ENCODE measurements around the gene NELL1.

Gene NELL1

DNA sequence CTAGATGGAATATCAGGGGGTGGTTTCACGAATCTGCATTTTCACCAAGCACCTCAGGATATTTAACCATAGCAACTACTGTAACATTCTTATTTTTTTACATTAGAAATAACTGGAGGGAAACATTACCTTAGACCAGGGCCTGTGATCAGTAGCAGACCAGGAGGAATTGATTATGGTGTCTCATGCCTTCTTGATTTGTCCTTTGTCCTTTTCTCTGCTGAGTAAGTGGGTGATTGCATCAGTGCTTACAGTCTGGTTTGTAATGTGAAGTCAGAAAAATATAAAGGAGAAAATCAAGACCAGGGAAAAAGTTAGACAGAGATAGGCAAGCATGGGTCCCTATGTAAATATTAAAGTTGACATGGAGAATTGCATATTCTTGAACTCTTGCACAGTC lies 703.3 kb downstream of the NELL1 start:
- DNase-seq: no peak

DNA sequence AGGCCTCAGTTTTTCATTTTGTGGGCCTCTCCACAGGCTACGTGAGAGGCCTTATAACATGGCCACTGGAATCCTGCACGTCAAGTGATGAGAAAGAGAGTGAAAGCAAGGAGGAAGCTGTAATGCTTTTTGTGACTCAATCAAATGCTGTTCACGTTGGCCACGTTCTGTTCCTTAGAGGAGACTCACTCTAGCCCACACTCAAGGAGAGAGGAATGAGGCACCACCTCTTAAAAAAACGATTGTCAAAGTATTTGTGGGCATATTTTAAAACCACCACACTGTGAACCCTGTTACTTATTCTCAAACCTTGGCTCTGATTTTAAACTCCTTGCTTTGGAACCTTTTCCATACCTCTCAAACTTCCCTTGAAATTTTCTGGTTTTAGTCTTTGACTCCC lies 705.0 kb downstream of the NELL1 start:
- no peak for DNase-seq

DNA sequence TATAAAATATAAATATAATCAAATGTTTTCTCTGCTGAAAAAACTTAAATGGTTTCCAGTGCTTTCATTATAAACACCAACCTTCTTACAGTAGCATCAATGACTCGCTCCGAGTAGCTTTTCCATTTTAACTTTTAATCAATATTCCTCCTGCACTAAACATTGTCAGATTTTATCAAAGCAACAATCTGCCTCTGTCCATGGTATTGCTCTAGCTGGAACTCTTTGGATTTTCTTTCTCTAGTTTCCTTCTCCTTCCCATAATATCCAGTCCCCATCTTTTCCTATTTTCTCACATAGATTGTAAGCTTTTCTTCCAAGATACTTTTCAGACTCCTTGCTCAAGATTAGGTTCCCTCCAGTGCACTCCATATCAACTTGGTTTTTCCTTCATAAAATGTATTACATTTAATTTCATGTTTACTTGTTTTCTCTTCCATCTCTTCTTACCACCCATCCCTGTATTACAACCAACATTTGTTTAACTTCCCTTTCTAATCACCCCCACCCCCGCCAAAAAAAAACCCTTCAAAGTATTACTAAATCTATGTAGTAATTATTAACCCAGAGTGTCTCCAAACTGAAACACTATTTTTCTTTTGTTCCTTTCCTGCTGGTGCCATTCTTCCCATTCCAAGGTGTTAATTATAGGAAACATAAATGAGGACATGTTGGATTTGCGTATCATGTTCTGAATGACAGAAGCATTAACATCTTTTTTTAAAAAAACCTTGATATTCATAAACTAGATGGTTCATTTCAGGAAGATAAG lies 716.5 kb downstream of the NELL1 start:
- no peak for DNase-seq

DNA sequence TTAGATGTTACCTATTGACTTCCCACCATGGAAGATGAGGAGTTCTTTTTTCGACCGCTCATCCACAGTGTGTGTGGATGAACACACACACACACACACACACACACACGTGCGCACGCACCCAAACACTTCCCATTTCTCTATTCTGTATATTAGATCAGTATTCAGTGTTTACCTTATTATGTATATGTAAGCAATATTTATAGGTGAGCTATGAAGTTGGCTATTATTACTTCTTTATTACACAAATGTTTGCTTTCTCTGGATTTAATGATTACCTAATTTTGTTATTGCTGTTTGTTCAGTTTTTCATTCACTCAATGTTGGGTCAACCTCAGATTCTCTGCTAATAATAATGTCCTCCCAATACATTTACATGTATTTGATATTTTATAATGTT lies 721.0 kb downstream of the NELL1 start:
- no peak for DNase-seq

DNA sequence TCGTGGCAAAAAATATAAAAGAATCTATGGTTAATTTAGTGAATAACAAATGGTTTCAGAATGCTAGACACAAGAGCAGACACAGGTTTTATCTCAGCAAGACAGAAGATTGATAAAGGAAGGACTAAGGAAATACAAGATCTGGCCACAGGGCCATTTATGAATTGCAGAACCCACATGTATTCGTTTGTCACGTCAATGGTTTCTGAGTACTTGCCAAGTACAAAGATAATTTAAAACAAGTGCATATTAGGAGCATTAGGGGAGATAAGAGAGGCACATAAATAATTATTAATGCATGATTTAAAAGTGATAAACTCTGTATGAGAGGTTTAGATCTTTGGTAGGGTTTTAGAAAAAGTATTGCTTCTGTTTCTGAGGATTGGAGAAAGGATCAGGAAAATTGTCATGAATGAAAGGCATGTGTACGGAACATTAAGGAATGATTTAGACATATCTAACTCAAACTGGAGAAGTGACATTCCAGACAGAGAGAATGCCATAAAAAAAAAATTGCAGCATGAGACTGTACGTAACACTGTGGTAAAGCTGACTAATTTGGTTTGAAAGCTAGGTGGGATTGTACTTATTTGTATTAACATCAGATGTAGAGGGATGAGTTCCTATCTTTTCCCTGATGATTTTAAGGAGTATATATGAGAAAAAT lies 727.1 kb downstream of the NELL1 start:
- DNase-seq: no peak

DNA sequence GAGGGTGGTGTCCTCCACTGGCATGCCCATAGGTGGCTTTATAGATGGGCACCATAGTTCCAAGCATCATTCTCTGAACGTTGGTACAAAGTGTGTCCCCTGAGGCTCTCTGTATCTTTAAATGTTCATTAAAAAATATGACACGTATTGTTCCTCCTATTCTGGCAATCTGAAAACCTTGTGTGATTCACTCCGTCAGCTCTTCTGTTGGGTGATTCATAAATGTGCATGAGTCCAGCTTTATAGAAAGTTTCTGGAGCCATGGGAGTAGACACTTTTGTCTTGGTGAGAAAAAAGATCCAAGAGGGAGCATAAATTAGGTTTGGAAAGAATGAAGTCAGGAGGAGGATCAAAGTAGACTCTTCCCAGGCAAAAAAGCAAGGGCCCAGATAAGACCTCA lies 728.8 kb downstream of the NELL1 start:
- no peak for DNase-seq

DNA sequence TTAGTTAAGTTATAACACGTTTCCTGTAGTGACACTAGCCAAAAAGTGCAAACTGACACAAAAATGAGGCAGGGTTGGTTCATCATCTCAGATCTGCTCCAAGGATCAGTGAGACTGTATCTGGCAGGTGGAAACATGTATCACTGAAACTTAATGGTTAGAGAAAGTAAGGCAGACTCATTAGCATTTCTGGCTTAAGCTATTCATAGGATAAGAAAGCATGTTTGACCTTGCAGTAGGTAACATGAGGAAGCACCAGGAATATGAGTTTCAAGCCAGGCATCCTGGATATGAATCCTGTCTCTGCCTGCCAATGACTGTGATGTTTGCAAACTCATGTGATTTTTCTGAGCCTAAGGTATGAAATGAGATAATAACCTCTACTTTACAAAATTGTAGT lies 732.1 kb downstream of the NELL1 start:
- no peak for DNase-seq

DNA sequence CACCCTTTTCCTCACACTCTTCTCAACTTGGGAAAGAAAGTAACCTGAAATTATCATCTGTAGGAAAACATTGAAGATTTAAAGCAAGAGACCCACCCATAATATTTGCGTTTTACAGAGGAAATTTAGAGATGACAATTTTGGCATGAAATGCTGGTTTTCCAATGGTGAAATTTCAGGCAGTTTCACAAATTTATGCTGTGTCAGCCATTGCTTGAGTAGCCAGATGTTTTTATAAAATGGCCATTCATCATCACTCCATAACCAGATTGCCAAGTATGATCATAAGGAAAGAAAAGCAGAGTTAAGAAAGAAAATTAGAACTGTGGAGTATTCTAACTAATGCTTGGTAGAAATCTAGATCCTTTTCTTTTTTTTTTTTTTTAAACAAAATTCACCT lies 732.9 kb downstream of the NELL1 start:
- no peak for DNase-seq

DNA sequence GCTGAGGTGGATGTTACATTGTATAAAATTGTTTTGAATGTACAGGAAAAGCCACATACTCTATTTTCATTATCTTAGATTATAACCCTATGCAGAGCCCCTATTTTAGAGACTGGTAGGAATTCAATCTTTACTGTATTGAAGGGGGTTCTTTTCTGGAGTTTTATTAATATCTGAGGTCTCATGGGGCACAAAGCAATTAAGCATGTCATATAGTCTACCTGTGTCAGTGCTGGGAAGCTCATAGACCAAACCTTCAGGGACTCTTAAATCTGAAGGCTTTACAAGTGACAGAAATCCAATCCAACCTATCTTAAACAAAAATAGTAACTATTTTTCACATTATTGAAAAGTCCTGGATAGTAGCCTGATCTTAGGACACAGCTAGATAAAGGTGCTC lies 733.7 kb downstream of the NELL1 start:
- DNase-seq: no peak

DNA sequence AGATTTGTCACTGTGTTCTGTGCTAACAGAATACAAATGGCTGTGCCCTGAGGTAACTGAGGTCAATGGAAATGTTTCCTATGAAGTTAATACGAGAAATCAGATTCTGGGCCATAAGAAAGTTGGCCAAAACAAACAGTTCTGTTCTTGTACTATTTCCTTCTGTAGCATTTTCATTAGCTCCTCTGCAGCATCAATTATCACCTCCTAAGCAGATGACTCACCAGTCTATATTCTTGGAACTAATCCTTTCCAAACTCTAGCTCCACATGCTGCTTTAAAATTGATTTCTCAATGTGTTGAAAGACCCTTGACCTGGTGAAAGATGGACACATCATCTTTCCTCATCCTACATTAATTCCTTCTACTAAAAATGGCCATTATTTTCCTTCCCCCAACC lies 736.0 kb downstream of the NELL1 start:
- DNase-seq: no peak

DNA sequence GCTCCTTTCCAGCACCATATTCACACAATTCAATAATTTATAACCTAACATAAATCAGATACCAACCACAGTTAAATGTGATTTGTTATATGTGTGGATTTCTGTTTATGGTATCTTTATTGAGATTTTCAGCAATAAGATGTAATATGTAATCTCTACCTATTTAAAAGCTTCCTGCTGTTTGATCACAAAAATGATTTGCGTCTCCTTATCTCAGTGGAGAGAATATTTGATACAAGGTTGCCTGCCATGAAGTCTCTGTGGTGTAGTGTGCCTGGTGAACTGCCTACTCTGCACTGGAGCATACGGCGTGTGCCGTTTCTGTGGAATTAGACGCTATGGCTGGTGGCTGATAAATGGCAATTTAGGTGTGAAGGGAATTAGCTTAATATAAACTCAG lies 741.1 kb downstream of the NELL1 start:
- DNase-seq: no peak

DNA sequence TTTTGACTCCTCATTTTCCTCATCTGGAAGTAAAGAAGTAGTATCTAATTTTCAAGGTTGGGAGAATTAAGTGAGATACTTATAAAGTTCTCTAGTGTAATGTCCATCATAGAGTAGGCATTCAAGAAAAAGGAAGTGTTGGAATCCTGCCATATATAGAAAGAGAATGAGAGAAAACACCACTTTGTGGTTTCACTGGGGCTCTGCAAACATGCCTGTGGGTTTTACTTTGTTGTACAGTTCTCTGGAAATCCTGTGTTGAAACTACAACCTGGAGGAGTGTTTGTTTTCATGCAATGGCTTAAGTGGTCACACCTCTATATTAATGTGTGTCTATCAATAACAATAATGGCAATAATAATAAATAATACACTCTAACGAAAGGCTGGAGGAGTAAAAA lies 741.7 kb downstream of the NELL1 start:
- DNase-seq: no peak

DNA sequence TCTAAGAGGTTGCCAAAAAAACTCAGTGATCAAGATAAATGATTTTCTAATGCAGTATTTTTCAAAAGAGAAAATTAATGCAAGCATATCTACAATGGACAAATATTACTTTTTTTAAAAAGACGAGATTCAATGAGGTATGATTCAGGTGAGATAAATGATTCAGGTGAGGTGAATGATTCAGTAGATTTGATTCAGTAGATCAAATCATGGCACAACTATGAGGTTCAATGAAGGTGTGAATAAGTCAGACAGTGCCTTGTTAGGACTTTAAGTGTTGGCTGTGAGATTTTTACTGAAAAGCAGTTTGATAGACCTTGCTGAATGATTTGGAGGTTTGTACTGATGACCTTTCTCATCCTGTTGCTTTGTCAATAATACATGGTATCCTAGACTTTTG lies 742.2 kb downstream of the NELL1 start:
- no peak for DNase-seq

DNA sequence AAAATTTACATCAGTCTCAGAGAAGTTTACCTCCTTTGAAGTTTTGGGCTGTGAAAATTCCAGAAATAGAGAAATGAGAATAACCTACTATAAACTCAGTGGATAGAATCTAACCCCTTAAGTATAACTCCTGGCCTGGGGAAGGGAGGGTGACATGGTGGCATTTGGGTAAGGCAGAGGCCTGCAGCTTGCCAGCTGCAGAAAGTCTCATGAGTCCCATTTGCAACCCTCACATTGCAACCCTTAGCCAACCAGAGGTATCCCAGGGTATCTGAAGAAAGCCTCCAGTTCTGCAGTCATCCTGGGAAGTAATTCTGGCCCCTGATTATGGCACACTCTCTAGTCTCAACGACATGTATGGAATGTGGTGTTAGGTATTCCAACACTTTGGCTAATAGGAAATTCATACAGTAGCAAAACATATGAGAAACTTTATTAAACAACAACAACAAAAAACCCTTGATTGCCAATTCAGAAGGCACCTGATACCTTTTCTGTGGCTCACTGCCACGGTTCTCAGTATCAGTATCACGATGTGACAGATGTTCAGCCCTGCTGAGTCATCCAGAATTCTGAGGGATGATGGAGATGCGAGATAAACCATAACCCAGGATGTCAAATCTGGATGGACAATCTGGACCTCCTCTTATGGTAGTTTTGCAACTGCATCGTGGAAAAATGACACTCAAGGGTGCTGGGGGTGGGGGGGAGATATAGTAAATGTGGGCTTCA lies 743.4 kb downstream of the NELL1 start:
- DNase-seq: no peak

DNA sequence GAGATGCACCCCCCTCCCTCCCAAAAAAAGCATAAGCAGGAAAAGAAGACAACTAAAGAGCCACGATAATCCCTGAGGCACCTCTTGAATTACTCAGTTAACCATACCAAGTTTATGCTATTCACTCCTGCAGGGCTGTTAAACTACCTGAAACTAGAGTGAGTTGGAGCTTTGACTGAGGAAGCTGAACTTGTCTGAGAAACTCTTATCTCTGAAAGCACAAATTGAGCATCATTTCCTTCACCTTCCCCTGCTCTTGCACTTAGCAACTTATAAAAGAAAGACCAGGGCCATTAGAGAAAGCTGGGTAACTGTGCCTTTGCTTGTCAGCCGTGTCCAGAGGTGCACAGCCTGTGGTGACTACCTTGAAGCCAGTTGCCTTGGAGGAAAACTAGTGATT lies 745.6 kb downstream of the NELL1 start:
- no peak for DNase-seq

DNA sequence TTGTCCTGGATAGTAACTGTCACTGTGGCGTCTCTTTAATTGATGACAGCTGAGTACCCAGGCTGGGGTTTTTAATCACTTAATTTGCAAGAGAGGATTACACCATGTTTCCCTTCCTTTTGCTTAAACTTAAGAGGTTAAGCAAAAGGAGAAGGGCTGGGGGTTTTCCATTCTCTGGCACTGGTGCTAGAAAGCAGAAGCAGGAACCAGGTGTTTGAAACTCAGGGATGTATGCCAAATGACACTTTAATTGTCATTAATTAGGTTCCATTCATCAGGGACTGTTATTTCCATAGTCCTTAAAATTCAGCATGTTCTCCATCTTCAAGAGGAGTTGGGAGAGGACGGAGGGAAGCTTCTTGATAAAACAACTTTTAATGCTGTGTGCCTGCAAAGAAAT lies 746.2 kb downstream of the NELL1 start:
- no peak for DNase-seq

DNA sequence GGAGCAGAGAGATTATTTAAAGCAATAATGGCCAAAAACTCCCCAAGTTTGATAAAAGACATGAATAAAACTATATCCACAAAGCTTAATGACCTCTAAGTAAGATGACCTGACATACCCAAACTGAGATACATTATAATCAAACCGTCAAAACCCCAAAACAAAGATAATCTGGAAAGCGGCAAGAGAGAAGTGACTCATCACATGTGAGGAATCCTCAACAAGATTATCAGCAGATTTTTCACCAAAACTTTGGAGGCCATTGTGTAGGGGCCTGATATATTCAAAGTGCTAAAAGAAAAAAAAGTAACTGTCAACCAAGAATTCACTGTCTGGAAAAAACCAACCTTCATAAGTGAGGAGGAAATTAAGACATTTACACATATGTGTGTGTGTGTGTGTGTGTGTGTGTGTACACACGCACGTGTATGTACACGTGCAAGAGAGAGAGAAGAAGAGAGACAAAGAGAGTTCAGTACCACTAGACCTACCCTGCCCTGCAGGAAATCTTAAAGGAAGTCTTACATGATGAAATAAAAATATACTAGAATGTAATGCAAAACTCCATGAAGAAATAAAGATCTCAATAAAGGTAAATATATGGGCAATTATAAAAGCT lies 752.4 kb downstream of the NELL1 start:
- DNase-seq: no peak

DNA sequence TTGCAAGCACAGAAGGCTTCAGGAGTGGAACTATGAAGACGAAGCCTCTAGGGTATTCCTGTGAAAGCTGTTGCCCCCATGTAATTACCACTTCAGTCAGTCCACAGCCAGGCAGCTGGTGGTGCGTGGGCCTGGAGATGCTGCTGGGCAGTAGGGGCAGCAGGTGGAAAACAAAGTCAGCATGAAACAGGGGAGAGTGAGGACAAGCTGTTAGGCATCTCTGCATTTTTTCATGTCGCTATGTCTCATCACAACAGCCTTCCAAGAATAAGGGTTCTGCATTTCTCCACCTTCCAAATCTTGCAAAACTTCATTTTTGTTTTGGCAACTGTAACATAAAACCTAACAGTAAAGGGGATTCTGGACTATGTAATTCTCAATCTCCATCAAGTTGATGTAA lies 757.5 kb downstream of the NELL1 start:
- DNase-seq: no peak

DNA sequence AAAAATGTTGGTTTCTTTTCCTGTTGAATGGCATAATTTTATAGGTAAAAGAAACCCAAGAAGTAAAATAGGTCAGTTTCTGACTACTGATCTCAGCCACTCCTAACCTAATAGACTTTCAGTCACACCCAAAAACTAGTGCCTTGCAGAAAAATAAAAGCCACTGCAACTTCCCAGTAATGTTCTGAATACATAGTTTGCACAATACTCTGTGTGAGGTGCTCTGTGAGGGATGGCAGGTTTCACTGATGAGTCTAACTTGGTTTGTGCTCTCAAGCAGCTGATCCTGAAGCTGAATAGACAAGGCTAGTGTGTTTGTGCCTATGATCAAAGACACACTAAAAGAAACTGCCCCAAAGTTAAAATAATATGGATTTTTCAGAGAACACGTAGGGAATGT lies 758.3 kb downstream of the NELL1 start:
- no peak for DNase-seq

DNA sequence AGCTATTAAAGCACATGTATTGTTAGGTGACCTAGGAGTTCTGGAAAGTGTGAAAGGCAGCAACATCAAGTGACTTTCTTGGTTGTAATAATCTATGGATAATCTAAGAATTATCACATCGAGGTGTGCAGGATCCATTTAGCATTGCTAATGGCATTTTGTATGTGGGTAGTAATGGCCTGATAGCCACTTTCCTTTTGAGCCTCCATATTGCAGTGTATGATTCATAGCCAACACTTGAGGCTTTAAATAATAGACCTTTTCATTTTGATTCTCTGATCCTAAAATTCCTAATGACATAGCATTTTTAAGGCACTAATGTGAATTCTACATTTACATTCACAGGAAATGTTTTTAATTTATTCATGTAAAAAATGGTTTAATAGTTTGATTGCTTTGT lies 759.4 kb downstream of the NELL1 start:
- no peak for DNase-seq

DNA sequence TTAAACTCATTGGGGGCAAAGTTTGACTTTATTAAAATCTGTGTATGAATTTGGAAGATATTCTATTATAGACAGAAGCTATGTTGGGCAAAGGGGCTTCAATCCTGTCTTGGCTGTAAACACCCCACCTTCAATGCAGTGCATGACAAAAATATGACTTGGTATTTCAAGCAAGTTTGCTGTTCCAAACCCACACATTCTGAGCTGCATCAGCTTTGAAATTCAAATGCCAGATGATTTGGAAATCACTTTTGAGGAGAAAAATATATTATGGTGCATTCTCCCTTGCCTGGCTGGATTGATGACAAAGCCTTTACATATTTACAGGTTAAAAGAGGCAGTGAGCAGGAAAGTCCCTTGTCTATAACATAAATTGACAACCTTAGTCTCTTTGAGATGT lies 760.0 kb downstream of the NELL1 start:
- DNase-seq: no peak

DNA sequence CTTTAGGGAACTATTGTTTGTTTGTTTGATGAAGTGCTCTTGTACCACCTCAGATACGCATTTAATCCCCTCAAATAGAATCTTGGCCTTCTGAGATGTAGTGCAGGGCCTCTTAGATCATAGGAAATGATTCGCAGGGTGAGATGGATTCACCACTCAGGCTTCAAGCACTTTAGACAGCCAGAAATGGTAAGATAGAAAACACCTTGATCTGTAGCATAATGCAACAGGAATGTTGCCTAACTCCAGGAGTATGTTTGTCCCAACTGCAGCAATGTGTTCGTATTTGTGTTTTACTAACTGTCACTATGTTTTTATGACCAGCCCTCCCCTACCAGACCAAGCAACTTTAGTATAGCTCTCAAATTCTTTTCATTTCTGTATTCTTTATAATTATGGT lies 761.2 kb downstream of the NELL1 start:
- no peak for DNase-seq

DNA sequence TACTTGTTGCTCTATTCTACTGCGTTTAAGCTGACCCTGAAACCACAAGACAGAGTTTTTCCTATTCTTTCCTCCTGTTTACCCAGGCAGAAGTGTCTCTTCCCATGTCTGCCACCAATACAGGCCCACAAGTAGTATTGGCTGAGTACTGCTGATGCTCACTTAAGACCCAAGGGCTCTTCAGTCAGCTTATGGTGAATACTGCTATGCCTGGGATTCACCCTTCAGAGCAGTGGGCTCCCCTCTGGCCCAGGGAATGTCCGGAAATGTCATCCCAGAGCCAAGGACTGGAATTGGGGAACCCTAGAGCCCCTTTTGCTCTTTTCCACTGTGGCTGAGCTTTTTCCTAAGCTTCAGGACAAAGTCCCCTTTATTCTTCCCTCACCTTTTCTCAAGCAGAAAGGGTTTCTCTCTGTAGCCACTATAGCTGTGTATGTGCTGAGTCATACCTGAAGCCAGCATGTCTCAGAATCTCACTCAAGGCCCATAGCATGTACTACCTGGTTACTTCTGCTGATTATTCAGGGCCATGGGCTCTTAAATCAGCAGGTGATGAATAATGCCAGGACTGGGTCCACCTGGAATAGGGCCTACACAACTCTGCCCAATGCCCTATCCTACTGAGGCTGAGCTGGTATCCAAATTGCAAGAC lies 777.7 kb downstream of the NELL1 start:
- no peak for DNase-seq
